HEK293T (cell line): Measurements from ENCODE around the gene TMUB2.

Experiments
- ARNT ChIP-seq: fragments of 450-650 bp; IDR thresholded peaks from 2 replicates; pipeline ENCODE4 v1.6.1; 2017; ENCODE audit warnings: mild to moderate bottlenecking
- BHLHE40 ChIP-seq: fragments of 450-650 bp; IDR thresholded peaks from 2 replicates; pipeline ENCODE4 v1.6.1; 2016; ENCODE audit warnings: mild to moderate bottlenecking, moderate library complexity, borderline replicate concordance
- FOXA1 ChIP-seq: fragments of 450-650 bp; IDR thresholded peaks from 2 replicates; pipeline ENCODE4 v1.6.1; 2016; ENCODE audit warnings: mild to moderate bottlenecking
- NFRKB ChIP-seq: fragments of 450-650 bp; IDR thresholded peaks from 2 replicates; pipeline ENCODE4 v1.6.1; 2016; ENCODE audit warnings: mild to moderate bottlenecking, moderate library complexity
- PKNOX1 ChIP-seq: fragments of 450-650 bp; IDR thresholded peaks from 2 replicates; pipeline ENCODE4 v1.6.1; 2016
- TARDBP ChIP-seq: fragments of 450-650 bp; IDR thresholded peaks from 2 replicates; pipeline ENCODE4 v1.6.1; 2016

- TF ChIP-seq FOXA1 = no peak
- TF ChIP-seq PKNOX1 = no peak
- no peak for TF ChIP-seq ARNT
- no peak for TF ChIP-seq TARDBP
- TF ChIP-seq NFRKB = no peak
- TF ChIP-seq BHLHE40 = no peak
These were observed 32.9 kb downstream of the TMUB2 start, which contains the start of gene UBTF for GRCh38 chr17:44219616-44220212.
